ENCODE measurements around the gene FAM209A.

Gene FAM209A

GRCh38 chr20:56565511-56565910, 41.0 kb downstream of the FAM209A start:
- H3K4me3 ChIP-seq (ENCODE audit: low read length) = no peak overlapping the region
- no peak for TF ChIP-seq ZNF274 (IDR thresholded peaks at IDR 0.05; ENCODE audit: low read depth, low read length)

- H3K4me3 ChIP-seq (ENCODE audit: low read length) = no peak overlapping the region
- TF ChIP-seq ZNF274 (IDR thresholded peaks at IDR 0.05; ENCODE audit: low read depth, low read length) = no peak
These were observed 42.1 kb downstream of the FAM209A start for GRCh38 chr20:56566621-56567020.

- no peak overlapping the region for H3K4me3 ChIP-seq (ENCODE audit: low read length)
- no peak for TF ChIP-seq ZNF274 (IDR thresholded peaks at IDR 0.05; ENCODE audit: low read depth, low read length)
These were observed 46.3 kb downstream of the FAM209A start for GRCh38 chr20:56570832-56571231.

- H3K4me3 ChIP-seq (ENCODE audit: low read length) = no peak overlapping the region
- no peak for TF ChIP-seq ZNF274 (IDR thresholded peaks at IDR 0.05; ENCODE audit: low read depth, low read length)
These were observed 47.6 kb downstream of the FAM209A start for GRCh38 chr20:56572172-56572571.

- no peak overlapping the region for H3K4me3 ChIP-seq (ENCODE audit: low read length)
- TF ChIP-seq ZNF274 (IDR thresholded peaks at IDR 0.05; ENCODE audit: low read depth, low read length) = no peak
These were observed 49.4 kb downstream of the FAM209A start for GRCh38 chr20:56573986-56574385.

- H3K4me3 ChIP-seq (ENCODE audit: low read length) = no peak overlapping the region
- no peak for TF ChIP-seq ZNF274 (IDR thresholded peaks at IDR 0.05; ENCODE audit: low read depth, low read length)
These were observed 50.1 kb downstream of the FAM209A start for GRCh38 chr20:56574531-56575142.

- TF ChIP-seq ZNF274 (IDR thresholded peaks at IDR 0.05; ENCODE audit: low read depth, low read length) = no peak
- H3K4me3 ChIP-seq (ENCODE audit: low read length) = no peak overlapping the region
These were observed 50.6 kb downstream of the FAM209A start for GRCh38 chr20:56575157-56575556.
